IgD-negative memory B cell (primary cell): ENCODE measurements around the gene RELN. TPM values are rescaled to one million over a fixed set of nuclear protein-coding genes. Genes with fewer than 3 reads are reported as not detected.
"Not testable (repeated sequence)": the region's sequence is repeated elsewhere in the genome, so short reads cannot be mapped to it uniquely, and the experiment has no call there.

ENCODE experiments used
- H3K27ac Mint-ChIP-seq, 3 donors: one replicate each; pipeline ENCODE4 v1.8.0; 2020 to 2022; ENCODE audit warnings: mild to moderate bottlenecking in 3 of 3, mixed read lengths in 3 of 3, moderate library complexity in 1 of 3
- H3K27me3 Mint-ChIP-seq: one replicate; pipeline ENCODE4 v1.8.0; 2021; ENCODE audit warnings: mixed read lengths
- H3K36me3 Mint-ChIP-seq: one replicate; pipeline ENCODE4 v1.8.0; 2020; ENCODE audit warnings: mild to moderate bottlenecking, mixed read lengths
- H3K4me1 Mint-ChIP-seq, 3 donors: one replicate each; pipeline ENCODE4 v1.8.0; 2020 to 2022; ENCODE audit warnings: mixed read lengths in 3 of 3, mild to moderate bottlenecking in 1 of 3
- H3K4me3 Mint-ChIP-seq, 4 donors: one replicate each; pipeline ENCODE4 v1.8.0; 2020 to 2022; ENCODE audit warnings: mild to moderate bottlenecking in 4 of 4, mixed read lengths in 4 of 4, moderate library complexity in 3 of 4
- H3K9me3 Mint-ChIP-seq, 3 donors: one replicate each; pipeline ENCODE4 v1.8.0; 2020 to 2021; ENCODE audit warnings: mixed read lengths in 3 of 3, mild to moderate bottlenecking in 1 of 3
- polyA plus RNA-seq: library from polyadenylated mRNA; unstranded; fragments of 300-500 nt; fragmentation: Illumina TruSeq; gene quantifications from one replicate; pipeline ENCODE4 v1.2.3, GENCODE V29; 2021

The RELN gene
- polyA plus RNA-seq, result not detected

GRCh38 chr7:103989200-103989784, at the start of gene RELN:
Gene RELN, minus strand, starts transcription at chr7:103989658. Its CDS starts 302 bp downstream, at chr7:103989356.
- Mint-ChIP-seq H3K9me3 (peaks cover 0 to 3% (median 0%) of the 10 kb centered on the region in 3 donors), H3K36me3 (no peaks in the 10 kb centered on the region), H3K27ac (peak within 1 kb of the TSS in 1 of 3 donors; percentile 3), H3K4me1 (peaks cover 4 to 10% (median 6%) of the 10 kb centered on the region in 3 donors), H3K4me3 (peak within 1 kb of the TSS in 3 of 4 donors; percentile 36 to 91 (median 76)), H3K27me3 (peaks cover 23% of the 10 kb centered on the region)

GRCh38 chr7:104038136-104038535, 48.7 kb upstream of the RELN start:
- Mint-ChIP-seq H3K9me3 (peaks cover 0 to 6% (median 4%) of the 10 kb centered on the region in 3 donors), H3K4me1 (no peaks in the 10 kb centered on the region), H3K27ac (no peak overlapping the region), H3K36me3 (no peaks in the 10 kb centered on the region), H3K4me3 (no peak overlapping the region), H3K27me3 (peaks cover 2% of the 10 kb centered on the region)

DNA sequence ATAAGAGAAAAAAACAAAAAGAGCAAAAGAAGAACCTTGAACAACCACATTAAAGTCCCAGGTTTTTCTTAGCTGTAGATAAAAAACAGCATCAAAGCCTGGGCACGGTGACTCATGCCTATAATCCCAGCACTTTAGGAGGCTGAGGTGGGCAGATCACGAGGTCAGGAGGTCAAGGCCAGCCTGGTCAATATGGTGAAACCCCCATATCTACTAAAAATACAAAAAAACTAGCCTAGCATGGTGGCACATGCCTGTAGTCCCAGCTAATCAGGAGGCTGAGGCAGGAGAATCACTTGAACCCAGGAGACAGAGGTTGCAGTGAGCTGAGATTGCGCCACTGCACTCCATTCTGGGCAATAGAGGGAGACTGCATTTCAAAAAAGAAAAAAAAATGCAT, 47.4 kb upstream of the RELN start:
- H3K9me3 Mint-ChIP-seq, H3K27ac Mint-ChIP-seq, H3K36me3 Mint-ChIP-seq, H3K4me1 Mint-ChIP-seq, H3K27me3 Mint-ChIP-seq, H3K4me3 Mint-ChIP-seq: not testable (repeated sequence)

DNA sequence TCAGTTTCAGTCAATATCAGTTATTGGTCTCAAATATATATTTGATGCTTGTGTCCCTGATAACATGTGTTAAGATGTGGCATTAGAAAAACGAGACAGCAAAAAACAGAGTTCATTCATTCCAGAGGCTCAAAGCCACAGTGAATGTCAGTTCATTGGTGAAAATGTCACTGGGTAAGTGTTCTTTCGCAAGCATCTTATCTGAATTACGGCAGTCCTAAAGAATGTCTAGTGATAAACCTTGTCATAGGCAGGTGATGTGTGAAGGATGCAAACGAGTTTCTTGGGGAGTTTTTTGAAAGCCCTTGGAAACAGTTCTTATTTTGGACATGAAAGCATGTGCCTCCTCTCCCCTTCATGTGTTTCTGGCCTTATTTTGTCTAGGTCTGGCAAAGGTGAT, 45.9 kb upstream of the RELN start:
- no peaks in the 10 kb centered on the region for H3K4me1 Mint-ChIP-seq
- no peak overlapping the region for H3K4me3 Mint-ChIP-seq
- no peak overlapping the region for H3K27ac Mint-ChIP-seq
- no peaks in the 10 kb centered on the region for H3K36me3 Mint-ChIP-seq
- peaks cover 0 to 9% (median 4%) of the 10 kb centered on the region in 3 donors for H3K9me3 Mint-ChIP-seq
- peaks cover 2% of the 10 kb centered on the region for H3K27me3 Mint-ChIP-seq

DNA sequence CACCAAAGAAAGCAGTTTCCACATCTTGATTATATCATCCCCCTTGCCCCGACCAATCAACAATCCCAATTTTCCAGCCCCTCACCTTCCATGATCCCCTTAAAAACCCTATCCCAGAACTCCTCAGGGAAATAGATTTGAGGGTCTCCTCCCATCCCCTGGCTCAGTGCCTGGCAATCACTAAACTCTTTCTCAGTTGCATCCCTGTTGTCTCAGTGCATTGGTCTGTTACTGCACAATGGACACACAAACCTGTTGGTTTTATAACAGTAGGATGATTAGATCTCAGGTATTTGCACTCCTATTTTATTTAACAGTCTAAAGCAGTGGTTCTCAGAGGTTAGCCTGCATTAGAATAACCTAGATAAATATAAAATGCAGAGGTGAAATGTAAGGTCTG, 45.2 kb upstream of the RELN start:
- Mint-ChIP-seq H3K27ac (no peak overlapping the region), H3K4me1 (no peaks in the 10 kb centered on the region), H3K27me3 (peaks cover 2% of the 10 kb centered on the region), H3K4me3 (peak overlapping the region in 2 of 4 donors; percentile 62 to 66), H3K9me3 (peaks cover 0 to 9% (median 4%) of the 10 kb centered on the region in 3 donors), H3K36me3 (no peaks in the 10 kb centered on the region)

- Mint-ChIP-seq H3K4me1 (no peaks in the 10 kb centered on the region), H3K9me3 (peaks cover 0 to 9% (median 4%) of the 10 kb centered on the region in 3 donors), H3K4me3 (no peak overlapping the region), H3K36me3 (no peaks in the 10 kb centered on the region), H3K27ac (no peak overlapping the region), H3K27me3 (peaks cover 2% of the 10 kb centered on the region)
Measured at GRCh38 chr7:104033837-104034236, 44.4 kb upstream of the RELN start.

DNA sequence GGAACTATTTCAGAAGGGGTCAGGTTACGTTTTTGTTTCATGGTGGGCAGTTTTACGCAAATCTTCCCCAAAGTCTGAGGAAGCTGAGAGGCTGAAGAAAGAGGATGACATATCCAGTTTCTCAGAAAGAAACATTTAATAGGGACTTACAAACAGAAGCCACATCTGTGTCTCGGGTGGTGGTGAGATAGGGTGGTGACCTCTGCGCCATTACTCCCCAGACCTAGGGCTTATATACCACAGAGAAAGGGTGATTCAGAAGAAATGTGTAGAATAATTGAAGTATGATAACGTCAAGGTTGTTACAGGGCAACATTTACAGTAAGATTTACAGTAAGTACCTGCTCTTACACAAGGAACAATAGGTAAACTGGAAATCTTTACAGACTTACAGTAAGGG, 43.0 kb upstream of the RELN start:
- Mint-ChIP-seq H3K4me3 (no peak overlapping the region), H3K36me3 (no peaks in the 10 kb centered on the region), H3K4me1 (no peaks in the 10 kb centered on the region), H3K9me3 (peaks cover 0 to 9% (median 4%) of the 10 kb centered on the region in 3 donors), H3K27me3 (peaks cover 2% of the 10 kb centered on the region), H3K27ac (no peak overlapping the region)

DNA sequence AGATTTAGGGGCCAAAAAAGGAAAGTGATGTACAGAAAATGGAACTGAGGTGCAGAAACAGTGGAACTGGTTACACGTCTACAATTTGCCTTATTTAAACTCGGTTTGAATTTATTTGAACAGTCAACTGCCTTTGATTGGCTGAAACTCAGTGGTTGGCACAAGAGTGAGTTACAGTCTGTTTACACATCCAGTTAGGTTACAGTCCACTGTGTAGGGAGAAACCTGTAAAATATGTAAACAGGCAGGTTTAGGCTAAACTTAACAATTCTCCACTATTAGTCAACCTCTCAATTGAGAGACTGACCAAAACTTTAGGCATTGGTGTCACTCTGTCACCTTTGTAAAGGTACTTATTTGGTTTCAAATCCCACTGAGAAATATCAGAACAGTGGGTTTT, 40.3 kb upstream of the RELN start:
- no peak overlapping the region for H3K4me3 Mint-ChIP-seq
- H3K27me3 Mint-ChIP-seq, result no peaks in the 10 kb centered on the region
- no peaks in the 10 kb centered on the region for H3K36me3 Mint-ChIP-seq
- no peak overlapping the region for H3K27ac Mint-ChIP-seq
- peaks cover 0 to 8% (median 0%) of the 10 kb centered on the region in 3 donors for H3K9me3 Mint-ChIP-seq
- no peaks in the 10 kb centered on the region for H3K4me1 Mint-ChIP-seq

- H3K9me3 Mint-ChIP-seq, result peaks cover 0 to 2% (median 0%) of the 10 kb centered on the region in 3 donors
- H3K4me3 Mint-ChIP-seq, result no peak overlapping the region
- no peaks in the 10 kb centered on the region for H3K4me1 Mint-ChIP-seq
- no peaks in the 10 kb centered on the region for H3K36me3 Mint-ChIP-seq
- H3K27me3 Mint-ChIP-seq, result peaks cover 4% of the 10 kb centered on the region
- no peak overlapping the region for H3K27ac Mint-ChIP-seq
Measured at GRCh38 chr7:104024632-104025031, 35.2 kb upstream of the RELN start.

DNA sequence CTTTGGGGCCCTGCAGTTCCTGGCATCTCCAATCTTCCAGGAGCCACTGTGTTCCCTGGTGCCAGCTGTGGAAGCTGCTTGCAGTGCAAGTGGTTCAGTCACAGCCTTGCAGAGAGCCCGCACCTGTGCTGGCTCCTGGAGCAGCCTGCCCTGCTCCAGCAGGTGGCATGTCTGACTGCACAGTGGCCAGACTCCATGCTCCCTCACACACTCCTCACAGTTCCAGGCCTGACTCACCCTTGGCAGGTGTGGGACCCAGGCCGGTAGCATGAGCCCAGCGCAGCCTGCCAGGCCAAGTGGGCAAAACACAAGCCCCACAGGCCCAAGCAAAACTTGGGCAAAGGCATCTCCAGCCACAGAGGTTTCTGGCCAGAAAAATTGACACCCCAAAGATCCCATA, 33.6 kb upstream of the RELN start:
- Mint-ChIP-seq H3K27ac (no peak overlapping the region), H3K27me3 (peaks cover 4% of the 10 kb centered on the region), H3K4me3 (no peak overlapping the region), H3K4me1 (no peaks in the 10 kb centered on the region), H3K36me3 (no peaks in the 10 kb centered on the region), H3K9me3 (peaks cover 0 to 2% (median 0%) of the 10 kb centered on the region in 3 donors)

GRCh38 chr7:104018425-104018824, 29.0 kb upstream of the RELN start:
- Mint-ChIP-seq H3K4me1 (no peaks in the 10 kb centered on the region), H3K4me3 (no peak overlapping the region), H3K36me3 (no peaks in the 10 kb centered on the region), H3K9me3 (peaks cover 0 to 2% (median 0%) of the 10 kb centered on the region in 3 donors), H3K27me3 (peaks cover 6% of the 10 kb centered on the region), H3K27ac (no peak overlapping the region)

DNA sequence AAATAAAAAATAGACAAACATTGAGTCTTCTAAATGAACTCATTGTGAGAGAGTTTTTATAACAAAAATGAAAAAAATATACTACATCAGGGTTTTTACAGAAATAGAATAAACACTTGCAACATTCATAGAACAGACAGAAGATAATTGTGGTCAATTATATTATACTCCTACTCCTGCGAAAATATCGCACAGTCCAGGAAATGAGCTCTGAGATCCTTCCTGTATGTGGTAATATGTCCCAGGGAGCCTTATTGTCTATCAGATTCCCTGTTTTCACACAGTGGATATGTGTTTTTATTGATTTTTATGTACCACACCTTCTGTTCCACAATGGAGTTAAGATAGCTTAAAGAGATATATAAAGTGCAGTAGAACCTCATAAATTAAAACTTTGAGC, 27.5 kb upstream of the RELN start:
- Mint-ChIP-seq H3K4me3 (peak overlapping the region in 1 of 4 donors; percentile 3), H3K36me3 (no peaks in the 10 kb centered on the region), H3K4me1 (no peaks in the 10 kb centered on the region)

GRCh38 chr7:104012835-104013234, 23.4 kb upstream of the RELN start:
- Mint-ChIP-seq H3K9me3 (no peaks in the 10 kb centered on the region), H3K4me1 (no peaks in the 10 kb centered on the region), H3K27ac (no peak overlapping the region), H3K4me3 (no peak overlapping the region), H3K27me3 (peaks cover 2% of the 10 kb centered on the region), H3K36me3 (no peaks in the 10 kb centered on the region)

More for the DNA sequence above, 27.5 kb upstream of the RELN start:
- Mint-ChIP-seq H3K27me3 (peaks cover 6% of the 10 kb centered on the region), H3K9me3 (no peaks in the 10 kb centered on the region), H3K27ac (no peak overlapping the region)

- no peaks in the 10 kb centered on the region for H3K9me3 Mint-ChIP-seq
- no peak overlapping the region for H3K27ac Mint-ChIP-seq
- H3K4me3 Mint-ChIP-seq, result no peak overlapping the region
- peaks cover 2% of the 10 kb centered on the region for H3K27me3 Mint-ChIP-seq
- H3K36me3 Mint-ChIP-seq, result no peaks in the 10 kb centered on the region
- H3K4me1 Mint-ChIP-seq, result no peaks in the 10 kb centered on the region
Measured at GRCh38 chr7:104011829-104012228, 22.4 kb upstream of the RELN start.

DNA sequence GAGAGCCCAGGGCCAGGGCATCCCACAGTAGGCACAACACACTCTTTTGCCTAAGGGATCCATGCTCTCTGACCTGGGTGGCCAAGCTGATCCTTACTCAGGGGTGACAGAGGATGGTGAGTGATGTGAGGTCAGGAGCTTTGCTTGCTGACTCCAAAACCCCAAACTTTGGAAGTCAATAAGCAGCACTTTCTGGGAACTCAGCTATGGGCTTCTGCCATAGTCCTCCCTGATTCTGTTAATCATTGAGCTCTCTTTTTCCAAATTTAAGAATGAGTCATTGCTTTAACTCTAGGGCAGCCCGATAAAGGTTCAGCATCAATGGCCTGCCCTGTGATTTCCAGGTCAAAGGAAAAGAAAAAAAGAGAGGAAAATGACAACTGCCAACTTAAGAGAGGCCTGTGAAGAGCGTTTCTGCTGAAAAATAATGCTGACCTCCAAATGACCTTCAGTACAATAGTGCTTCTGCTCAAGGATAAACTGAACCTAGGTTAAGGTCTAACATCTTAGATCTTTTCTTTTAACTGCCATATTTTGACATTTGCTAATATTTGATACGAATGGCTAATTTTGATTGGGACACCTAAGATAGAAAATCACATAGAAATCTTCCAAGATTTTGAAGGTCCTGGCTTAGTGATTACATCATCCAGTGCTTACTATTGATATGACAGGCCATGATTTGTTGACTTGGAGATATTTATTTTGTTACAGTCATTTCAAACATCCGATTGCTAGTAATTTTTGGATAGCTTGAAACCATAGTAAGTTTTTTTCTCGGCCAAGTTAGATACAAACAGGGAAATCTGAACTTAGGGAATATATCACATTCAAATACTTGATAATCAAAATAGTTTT, 20.8 kb upstream of the RELN start:
- no peak overlapping the region for H3K27ac Mint-ChIP-seq
- H3K4me3 Mint-ChIP-seq, result no peak overlapping the region
- no peaks in the 10 kb centered on the region for H3K4me1 Mint-ChIP-seq
- peaks cover 2% of the 10 kb centered on the region for H3K27me3 Mint-ChIP-seq
- H3K36me3 Mint-ChIP-seq, result no peaks in the 10 kb centered on the region
- no peaks in the 10 kb centered on the region for H3K9me3 Mint-ChIP-seq

GRCh38 chr7:104008107-104008506, 18.6 kb upstream of the RELN start:
- H3K36me3 Mint-ChIP-seq, result no peaks in the 10 kb centered on the region
- peaks cover 2% of the 10 kb centered on the region for H3K27me3 Mint-ChIP-seq
- H3K9me3 Mint-ChIP-seq, result no peaks in the 10 kb centered on the region
- no peak overlapping the region for H3K27ac Mint-ChIP-seq
- H3K4me1 Mint-ChIP-seq, result no peaks in the 10 kb centered on the region
- H3K4me3 Mint-ChIP-seq, result no peak overlapping the region
